Nephron progenitor cell (in vitro differentiated cells): ENCODE data around the gene DKKL1.

Source experiments
- DNase-seq: peaks from one replicate; pipeline ENCODE4 v3.0.0; 2021
- H3K27ac Mint-ChIP-seq: 2 replicates; pipeline ENCODE4 v1.8.0; 2021; ENCODE audit warnings: mild to moderate bottlenecking, moderate library complexity, mixed read lengths
- H3K27me3 Mint-ChIP-seq: 2 replicates; pipeline ENCODE4 v1.8.0; 2021; ENCODE audit warnings: mild to moderate bottlenecking, low read depth, mixed read lengths; ENCODE audit not compliant: poor library complexity
- H3K36me3 Mint-ChIP-seq: 2 replicates; pipeline ENCODE4 v1.8.0; 2021; ENCODE audit warnings: low read depth, mixed read lengths
- H3K4me1 Mint-ChIP-seq: 2 replicates; pipeline ENCODE4 v1.8.0; 2021; ENCODE audit warnings: mixed read lengths
- H3K4me3 Mint-ChIP-seq: 2 replicates; pipeline ENCODE4 v1.8.0; 2021; ENCODE audit warnings: mild to moderate bottlenecking, moderate library complexity, mixed read lengths
- H3K9me3 Mint-ChIP-seq: 2 replicates; pipeline ENCODE4 v1.8.0; 2021; ENCODE audit warnings: mild to moderate bottlenecking, moderate library complexity, mixed read lengths
- TF ChIP-seq, protein P1 (sequence below): fragments of 200-600 bp; sonication (generic); IDR thresholded peaks from 2 replicates; pipeline ENCODE4 v1.5.0; 2021; ENCODE audit warnings: antibody characterized with exemption

DKKL1 gene

DNA sequence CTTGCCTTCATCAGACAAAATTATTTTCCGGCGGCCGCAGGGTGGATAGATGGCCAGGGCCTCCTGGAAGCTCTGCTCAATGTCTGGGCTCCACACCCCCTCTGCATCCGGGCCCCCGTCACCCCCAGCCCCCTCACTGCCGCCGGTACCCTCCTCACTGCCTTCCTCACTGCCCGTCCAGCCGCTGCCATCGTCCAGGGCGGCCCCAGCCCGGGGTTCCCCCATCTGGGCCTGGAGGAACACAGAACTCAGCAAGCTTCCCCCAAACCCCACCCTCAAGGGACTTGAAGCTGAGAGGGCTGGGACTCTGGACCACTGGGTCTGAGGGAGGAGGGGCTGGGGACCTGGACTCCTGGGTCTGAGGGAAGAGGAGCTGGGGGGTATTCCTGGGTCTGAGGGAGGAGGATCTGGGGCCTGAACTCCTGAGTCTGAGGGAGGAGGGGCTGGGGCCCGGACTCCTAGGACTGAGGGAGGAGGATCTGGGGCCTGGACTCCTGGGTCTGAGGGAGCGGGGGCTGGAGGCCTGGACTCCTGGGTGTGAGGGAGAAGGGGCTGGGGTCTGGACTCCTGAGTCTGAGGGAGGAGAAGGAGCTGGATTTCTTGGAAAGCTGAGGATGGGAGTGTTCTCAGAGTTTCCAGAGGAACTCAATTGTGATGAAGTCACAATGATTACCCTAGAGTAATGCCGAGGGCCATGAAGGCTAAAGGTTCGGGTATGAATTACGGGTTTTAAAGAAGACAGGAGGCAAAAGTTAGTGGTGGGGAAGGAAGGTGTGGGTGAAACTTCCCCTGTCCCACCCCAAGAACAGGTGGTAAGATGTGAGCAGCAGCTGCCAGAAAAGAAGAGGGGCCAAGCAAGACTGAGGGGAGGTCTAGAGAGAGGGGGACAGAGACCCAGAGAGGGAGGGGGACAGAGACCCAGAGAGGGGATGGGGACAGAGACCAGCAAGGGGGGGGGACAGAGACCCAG lies 3.5 kb upstream of the DKKL1 start:
- H3K9me3 Mint-ChIP-seq, result no peaks in the 10 kb centered on the region
- TF ChIP-seq, protein P1, sequence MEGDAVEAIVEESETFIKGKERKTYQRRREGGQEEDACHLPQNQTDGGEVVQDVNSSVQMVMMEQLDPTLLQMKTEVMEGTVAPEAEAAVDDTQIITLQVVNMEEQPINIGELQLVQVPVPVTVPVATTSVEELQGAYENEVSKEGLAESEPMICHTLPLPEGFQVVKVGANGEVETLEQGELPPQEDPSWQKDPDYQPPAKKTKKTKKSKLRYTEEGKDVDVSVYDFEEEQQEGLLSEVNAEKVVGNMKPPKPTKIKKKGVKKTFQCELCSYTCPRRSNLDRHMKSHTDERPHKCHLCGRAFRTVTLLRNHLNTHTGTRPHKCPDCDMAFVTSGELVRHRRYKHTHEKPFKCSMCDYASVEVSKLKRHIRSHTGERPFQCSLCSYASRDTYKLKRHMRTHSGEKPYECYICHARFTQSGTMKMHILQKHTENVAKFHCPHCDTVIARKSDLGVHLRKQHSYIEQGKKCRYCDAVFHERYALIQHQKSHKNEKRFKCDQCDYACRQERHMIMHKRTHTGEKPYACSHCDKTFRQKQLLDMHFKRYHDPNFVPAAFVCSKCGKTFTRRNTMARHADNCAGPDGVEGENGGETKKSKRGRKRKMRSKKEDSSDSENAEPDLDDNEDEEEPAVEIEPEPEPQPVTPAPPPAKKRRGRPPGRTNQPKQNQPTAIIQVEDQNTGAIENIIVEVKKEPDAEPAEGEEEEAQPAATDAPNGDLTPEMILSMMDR, result no peak
- DNase-seq, result no peak
- peaks cover 50% of the 10 kb centered on the region for H3K36me3 Mint-ChIP-seq
- H3K27me3 Mint-ChIP-seq, result peaks cover 3% of the 10 kb centered on the region
- peak overlapping the region; percentile 66 for H3K4me3 Mint-ChIP-seq
- H3K4me1 Mint-ChIP-seq, result peaks cover 49% of the 10 kb centered on the region
- peak overlapping the region; percentile 98 for H3K27ac Mint-ChIP-seq

DNA sequence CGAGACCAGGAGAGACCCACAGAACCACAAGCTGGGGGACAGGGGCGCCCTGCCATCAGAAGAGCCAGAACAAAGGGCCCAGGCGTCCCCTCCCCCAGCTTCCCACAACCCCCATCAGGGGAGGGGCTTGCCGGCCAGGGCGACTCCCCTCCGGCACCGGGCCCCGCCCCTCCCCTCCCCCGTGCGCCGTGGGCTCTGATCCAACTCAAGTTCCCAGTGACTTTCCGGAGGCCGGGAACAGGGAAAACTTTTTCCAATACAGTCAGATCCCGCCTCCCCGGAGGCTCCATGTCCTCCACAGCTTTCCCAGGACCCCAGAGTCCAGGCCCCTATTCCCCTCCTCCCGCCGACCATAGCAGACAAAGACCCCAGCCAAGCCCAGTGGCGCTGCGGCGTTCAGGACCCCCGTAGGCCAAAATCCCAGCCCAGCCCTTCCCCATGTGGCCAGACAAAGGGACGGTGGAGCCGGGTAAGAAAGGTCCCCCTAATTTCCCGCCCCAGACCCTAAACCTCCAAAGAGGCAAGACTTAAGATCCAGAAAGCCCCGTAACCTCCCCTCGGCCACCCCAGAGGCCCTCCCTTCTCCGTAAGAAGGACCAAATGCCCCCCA lies 2.1 kb upstream of the DKKL1 start:
- Mint-ChIP-seq H3K36me3 (peaks cover 37% of the 10 kb centered on the region), H3K9me3 (no peaks in the 10 kb centered on the region), H3K4me1 (peaks cover 40% of the 10 kb centered on the region), H3K27ac (peak overlapping the region; percentile 98), H3K4me3 (no peak overlapping the region), H3K27me3 (peaks cover 3% of the 10 kb centered on the region)
- TF ChIP-seq, protein P1, result no peak
- DNase-seq, result peak; percentile 83

DNA sequence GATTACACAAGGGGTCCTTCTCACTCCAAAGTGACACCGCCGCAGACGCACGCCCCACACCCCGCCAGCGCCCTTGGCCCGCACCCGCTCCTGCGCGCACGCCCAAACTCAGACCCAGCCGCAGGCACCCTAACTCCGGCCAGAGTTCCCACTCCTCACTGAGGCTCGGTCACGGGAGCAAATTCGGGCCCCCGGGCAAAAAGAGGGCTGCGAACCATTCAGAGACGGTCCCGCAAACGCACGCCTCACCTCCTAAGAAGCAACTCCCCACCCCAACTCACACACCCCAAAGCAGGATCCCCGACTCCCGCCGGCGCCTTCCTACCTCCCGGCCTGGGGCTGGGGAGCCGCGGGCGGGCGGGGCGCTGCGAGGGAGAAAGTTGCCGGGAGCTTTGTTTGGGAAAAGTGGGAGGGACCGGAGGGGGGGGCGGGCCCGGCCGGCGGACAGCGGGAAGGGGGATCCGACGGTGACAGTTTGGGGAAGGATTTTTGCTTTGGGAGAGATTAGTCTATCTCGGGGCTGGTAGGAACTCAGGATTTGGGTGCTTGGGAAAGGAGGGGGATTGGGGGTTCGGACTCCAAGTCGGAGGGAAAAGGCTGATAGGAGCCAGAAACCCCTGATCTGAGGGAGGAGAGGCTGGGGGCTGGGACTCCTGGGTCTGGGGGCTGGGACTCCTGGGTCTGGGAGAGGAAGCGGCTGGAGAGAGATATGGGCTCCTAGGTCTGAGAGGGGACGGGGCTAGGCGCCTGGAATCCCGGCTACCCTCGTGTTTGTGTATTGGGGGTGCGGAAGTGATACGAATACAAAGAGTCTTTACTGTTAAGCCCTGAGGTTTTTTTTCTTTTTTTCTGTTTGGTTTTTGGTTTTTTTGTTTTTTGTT lies 1.4 kb upstream of the DKKL1 start, which contains the start of gene TEAD2:
TEAD2 (minus strand) TSS at position 369 of the 881 bp plus-strand sequence. CDS start 2,341 bp downstream, outside the sequence.
- Mint-ChIP-seq H3K27ac (peak within 1 kb of the TSS; percentile 98), H3K36me3 (peaks cover 29% of the 10 kb centered on the region), H3K4me1 (peaks cover 33% of the 10 kb centered on the region), H3K4me3 (no peak within 1 kb of the TSS), H3K9me3 (no peaks in the 10 kb centered on the region), H3K27me3 (peaks cover 3% of the 10 kb centered on the region)
- TF ChIP-seq, protein P1, result no peak
- DNase-seq, result peak; percentile 86

DNA sequence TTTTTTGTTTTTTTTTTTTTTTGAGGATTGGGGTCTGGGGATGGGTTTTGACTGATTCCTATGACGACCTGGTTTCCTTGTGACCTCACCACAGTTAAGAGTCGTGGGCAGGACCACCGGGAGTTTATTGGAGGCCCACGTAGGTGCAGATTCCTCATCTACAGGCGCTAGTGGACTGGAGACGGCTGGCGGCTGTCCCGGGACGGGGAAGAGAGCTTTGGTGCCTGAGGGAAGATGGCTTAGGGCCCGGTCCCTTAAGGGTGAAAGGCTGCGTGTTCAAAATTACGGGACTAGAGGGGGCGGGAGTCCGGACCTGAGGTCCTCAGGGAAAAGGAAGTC lies 779 bp upstream of the DKKL1 start:
- Mint-ChIP-seq H3K4me3 (no peak overlapping the region), H3K36me3 (peaks cover 25% of the 10 kb centered on the region), H3K27ac (no peak overlapping the region), H3K27me3 (peaks cover 3% of the 10 kb centered on the region), H3K4me1 (peaks cover 28% of the 10 kb centered on the region), H3K9me3 (no peaks in the 10 kb centered on the region)
- TF ChIP-seq, protein P1, result no peak
- DNase-seq, result peak; percentile 45

DNA sequence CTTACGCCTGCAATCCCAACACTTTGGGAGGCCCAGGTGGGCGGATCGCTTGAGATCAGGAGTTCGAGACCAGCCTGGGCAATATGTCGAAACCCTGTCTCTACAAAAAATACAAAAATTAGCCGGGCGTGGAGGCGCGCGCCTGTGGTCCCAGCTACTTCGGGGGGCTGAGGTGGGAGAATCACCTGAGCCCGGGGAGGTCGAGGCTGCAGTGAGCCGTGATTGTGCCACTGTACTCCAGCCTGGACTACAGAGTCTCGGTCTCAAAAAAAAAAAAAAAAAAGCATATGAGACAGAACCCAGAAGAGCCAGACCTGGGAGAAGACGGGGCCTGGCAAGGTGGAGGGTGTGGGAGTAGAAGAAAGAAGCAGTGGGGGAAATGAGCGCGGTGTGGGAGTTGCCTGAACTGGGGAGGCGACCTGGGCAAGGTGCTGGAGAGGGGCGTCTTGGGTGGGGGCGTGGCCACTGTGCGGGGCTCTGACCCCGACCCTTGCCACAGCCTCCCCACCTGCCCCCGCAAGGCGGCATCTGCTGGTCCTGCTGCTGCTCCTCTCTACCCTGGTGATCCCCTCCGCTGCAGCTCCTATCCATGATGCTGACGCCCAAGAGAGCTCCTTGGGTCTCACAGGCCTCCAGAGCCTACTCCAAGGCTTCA lies 533 bp downstream of the DKKL1 start:
- H3K36me3 Mint-ChIP-seq, result peaks cover 12% of the 10 kb centered on the region
- peak; percentile 28 for DNase-seq
- H3K4me3 Mint-ChIP-seq, result no peak overlapping the region
- H3K4me1 Mint-ChIP-seq, result peaks cover 19% of the 10 kb centered on the region
- H3K27ac Mint-ChIP-seq, result no peak overlapping the region
- peaks cover 7% of the 10 kb centered on the region for H3K9me3 Mint-ChIP-seq
- TF ChIP-seq, protein P1, result no peak
- peaks cover under 1% of the 10 kb centered on the region for H3K27me3 Mint-ChIP-seq
